PC-3 (cell line): ENCODE results near the gene CCL4. TPM values are rescaled to one million over a fixed set of nuclear protein-coding genes. Genes with fewer than 3 reads are reported as not detected.

Source experiments
- ATAC-seq: fragments of 200-7000 bp; cut with Tn5 transposase; 2 replicates; pipeline ENCODE4 v1.9.1; 2020; ENCODE audit warnings: mild to moderate bottlenecking, moderate library complexity
- BruUV-seq: library from RNA; stranded (reverse); fragments of 400-500 nt; replicated peaks from 2 replicates; lab custom pipeline; 2021; lab: Mats Ljungman, UMichigan
- CTCF ChIA-PET: fragments of 300-600 bp; sonication (Branson Sonifier 250); formaldehyde crosslinking; loops from one replicate; lab custom pipeline; 2022; ENCODE audit warnings: antibody characterized with exemption; lab: Charles Lee
- POLR2A ChIA-PET: fragments of 300-600 bp; sonication (Branson Sonifier 250); formaldehyde crosslinking; loops from one replicate; lab custom pipeline; 2022; ENCODE audit warnings: antibody characterized with exemption; ENCODE audit not compliant: unreplicated experiment; lab: Charles Lee
- DNase-seq: peaks from one replicate; pipeline ENCODE4 v3.0.0-alpha.2; 2015
- H2AFZ ChIP-seq: fragments of 300-600 bp; sonication (generic); 2 replicates; pipeline ENCODE4 v1.6.0; 2016; ENCODE audit warnings: antibody characterized with exemption, low read length
- H3F3A ChIP-seq: fragments of 300-600 bp; sonication (generic); one replicate; pipeline ENCODE4 v1.6.0; 2017; ENCODE audit warnings: antibody characterized with exemption, low read length, control low read depth, mild to moderate bottlenecking; ENCODE audit not compliant: unreplicated experiment
- H3K27ac ChIP-seq: fragments of 300-600 bp; sonication (generic); 2 replicates; pipeline ENCODE4 v1.5.1; 2016; ENCODE audit warnings: mild to moderate bottlenecking, low read length
- H3K27me3 ChIP-seq: fragments of 300-600 bp; sonication (generic); 2 replicates; pipeline ENCODE4 v1.6.1; 2016; ENCODE audit warnings: low read length, mixed read lengths
- H3K36me3 ChIP-seq: fragments of 300-600 bp; sonication (generic); 2 replicates; pipeline ENCODE4 v1.6.1; 2016; ENCODE audit warnings: low read depth, mixed run types, low read length, mixed read lengths
- H3K4me1 ChIP-seq: fragments of 300-600 bp; sonication (generic); 2 replicates; pipeline ENCODE4 v1.5.1; 2016; ENCODE audit warnings: low read length; ENCODE audit not compliant: insufficient read depth
- H3K4me2 ChIP-seq: fragments of 300-600 bp; sonication (generic); 2 replicates; pipeline ENCODE4 v1.6.0; 2016; ENCODE audit warnings: low read length
- H3K4me3 ChIP-seq: fragments of 300-600 bp; sonication (generic); 2 replicates; pipeline ENCODE4 v1.5.1; 2016; ENCODE audit warnings: mild to moderate bottlenecking, low read length, mixed read lengths
- H3K79me2 ChIP-seq: fragments of 300-600 bp; sonication (generic); 2 replicates; pipeline ENCODE4 v1.6.1; 2017; ENCODE audit warnings: low read length, mixed read lengths
- H3K9ac ChIP-seq: fragments of 300-600 bp; sonication (generic); 2 replicates; pipeline ENCODE4 v1.6.0; 2016; ENCODE audit warnings: mild to moderate bottlenecking, low read length
- H3K9me2 ChIP-seq: fragments of 300-600 bp; sonication (generic); replicated peaks from 2 replicates; pipeline ENCODE4 v1.6.1; 2016; ENCODE audit warnings: mixed run types, low read length, mixed read lengths
- H3K9me3 ChIP-seq: fragments of 300-600 bp; sonication (generic); 2 replicates; pipeline ENCODE4 v1.6.1; 2016; ENCODE audit warnings: low read length, mixed read lengths
- H4K20me1 ChIP-seq: fragments of 300-600 bp; sonication (generic); 2 replicates; pipeline ENCODE4 v1.6.1; 2016; ENCODE audit warnings: low read length, mixed read lengths
- EZH2 ChIP-seq: fragments of 300-600 bp; sonication (generic); IDR thresholded peaks from one replicate; pipeline ENCODE4 v1.6.1; 2017; ENCODE audit warnings: antibody characterized with exemption, mild to moderate bottlenecking, low read length; ENCODE audit not compliant: unreplicated experiment
- EZH2phosphoT487 ChIP-seq: fragments of 300-600 bp; sonication (generic); IDR thresholded peaks from 2 replicates; pipeline ENCODE4 v1.6.1; 2018; ENCODE audit warnings: mild to moderate bottlenecking, antibody characterized with exemption, low read length, borderline replicate concordance
- intact Hi-C: fragments of 100-400 bp; cut with micrococcal nuclease; formaldehyde crosslinking; loops from 2 replicates; pipeline ENCODE4 v1.9.0; 2023
- total RNA-seq: library from RNA; depleted of rRNA; stranded (reverse); fragments of >200 nt; gene quantifications from 2 replicates; pipeline ENCODE4 v1.2.3, GENCODE V29; 2014
- TF ChIP-seq, protein P1 (sequence below): fragments of 300-600 bp; sonication (generic); conservative IDR thresholded peaks from 2 replicates; pipeline ENCODE4 v1.5.1; 2017; ENCODE audit warnings: antibody characterized with exemption, low read depth, mild to moderate bottlenecking, low read length

Gene CCL4
- total RNA-seq, 1 experiment from 2014 or later: not detected

DNA sequence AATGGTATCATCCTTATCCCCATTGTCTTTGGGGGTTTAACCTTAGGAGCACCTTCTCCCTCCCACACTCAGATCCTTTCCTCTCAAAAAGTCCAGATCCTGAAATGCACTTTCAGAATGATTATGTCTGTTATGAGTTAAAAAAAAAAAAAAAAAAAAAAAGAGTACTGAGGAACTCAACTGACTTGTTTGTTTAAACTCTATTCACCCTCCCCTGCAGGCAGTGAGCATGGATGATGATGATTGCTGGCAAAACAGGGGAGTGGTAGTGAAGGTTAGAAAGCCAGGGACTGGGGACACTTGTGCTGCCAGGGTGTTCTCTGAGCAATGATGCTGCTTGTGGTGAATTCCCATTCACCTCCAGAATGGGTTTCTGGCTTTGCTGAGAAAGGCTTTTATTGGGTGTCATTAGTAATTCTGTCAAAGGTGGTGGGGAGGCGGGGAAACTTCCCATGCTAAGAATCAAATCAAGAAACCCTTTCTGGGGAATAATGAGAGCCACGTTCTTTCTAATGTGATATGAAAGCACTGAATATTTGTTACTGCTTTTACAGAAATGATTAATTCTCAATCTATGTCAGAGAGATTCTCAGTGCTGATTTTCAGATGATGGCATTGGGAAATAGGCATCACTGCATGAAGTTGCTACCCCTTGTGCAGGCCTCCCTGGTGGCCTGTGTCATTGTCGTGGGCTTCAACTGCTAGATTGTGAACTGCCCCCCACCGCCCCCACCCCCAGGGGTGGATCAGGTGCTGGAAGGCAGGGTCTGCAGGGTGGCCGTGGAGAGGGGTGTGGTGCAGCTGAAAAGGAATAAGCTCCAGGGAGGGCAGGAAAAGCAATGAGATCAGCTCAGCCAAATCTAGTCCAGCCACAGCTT, 14.1 kb downstream of the CCL4 start:
- Histone ChIP-seq H2AFZ (no peak overlapping the region), H3K27me3 (no peaks in the 10 kb centered on the region), H3F3A (no peaks in the 10 kb centered on the region), H3K4me1 (no peaks in the 10 kb centered on the region), H4K20me1 (no peaks in the 10 kb centered on the region), H3K4me2 (no peak overlapping the region), H3K9ac (no peak overlapping the region), H3K9me3 (no peaks in the 10 kb centered on the region), H3K9me2 (no peaks in the 10 kb centered on the region), H3K79me2 (no peaks in the 10 kb centered on the region), H3K36me3 (no peaks in the 10 kb centered on the region), H3K27ac (no peak overlapping the region), H3K4me3 (no peak overlapping the region)
- DNase-seq (no peak), ATAC-seq (no peak)
- BruUV-seq: no TSS peak
- POLR2A ChIA-PET: no interaction called here
- TF ChIP-seq EZH2 (no peak), EZH2phosphoT487 (no peak)
- TF ChIP-seq, protein P1, sequence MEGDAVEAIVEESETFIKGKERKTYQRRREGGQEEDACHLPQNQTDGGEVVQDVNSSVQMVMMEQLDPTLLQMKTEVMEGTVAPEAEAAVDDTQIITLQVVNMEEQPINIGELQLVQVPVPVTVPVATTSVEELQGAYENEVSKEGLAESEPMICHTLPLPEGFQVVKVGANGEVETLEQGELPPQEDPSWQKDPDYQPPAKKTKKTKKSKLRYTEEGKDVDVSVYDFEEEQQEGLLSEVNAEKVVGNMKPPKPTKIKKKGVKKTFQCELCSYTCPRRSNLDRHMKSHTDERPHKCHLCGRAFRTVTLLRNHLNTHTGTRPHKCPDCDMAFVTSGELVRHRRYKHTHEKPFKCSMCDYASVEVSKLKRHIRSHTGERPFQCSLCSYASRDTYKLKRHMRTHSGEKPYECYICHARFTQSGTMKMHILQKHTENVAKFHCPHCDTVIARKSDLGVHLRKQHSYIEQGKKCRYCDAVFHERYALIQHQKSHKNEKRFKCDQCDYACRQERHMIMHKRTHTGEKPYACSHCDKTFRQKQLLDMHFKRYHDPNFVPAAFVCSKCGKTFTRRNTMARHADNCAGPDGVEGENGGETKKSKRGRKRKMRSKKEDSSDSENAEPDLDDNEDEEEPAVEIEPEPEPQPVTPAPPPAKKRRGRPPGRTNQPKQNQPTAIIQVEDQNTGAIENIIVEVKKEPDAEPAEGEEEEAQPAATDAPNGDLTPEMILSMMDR: no peak
- intact Hi-C loops: no loop called here
- CTCF ChIA-PET: no interaction called here

DNA sequence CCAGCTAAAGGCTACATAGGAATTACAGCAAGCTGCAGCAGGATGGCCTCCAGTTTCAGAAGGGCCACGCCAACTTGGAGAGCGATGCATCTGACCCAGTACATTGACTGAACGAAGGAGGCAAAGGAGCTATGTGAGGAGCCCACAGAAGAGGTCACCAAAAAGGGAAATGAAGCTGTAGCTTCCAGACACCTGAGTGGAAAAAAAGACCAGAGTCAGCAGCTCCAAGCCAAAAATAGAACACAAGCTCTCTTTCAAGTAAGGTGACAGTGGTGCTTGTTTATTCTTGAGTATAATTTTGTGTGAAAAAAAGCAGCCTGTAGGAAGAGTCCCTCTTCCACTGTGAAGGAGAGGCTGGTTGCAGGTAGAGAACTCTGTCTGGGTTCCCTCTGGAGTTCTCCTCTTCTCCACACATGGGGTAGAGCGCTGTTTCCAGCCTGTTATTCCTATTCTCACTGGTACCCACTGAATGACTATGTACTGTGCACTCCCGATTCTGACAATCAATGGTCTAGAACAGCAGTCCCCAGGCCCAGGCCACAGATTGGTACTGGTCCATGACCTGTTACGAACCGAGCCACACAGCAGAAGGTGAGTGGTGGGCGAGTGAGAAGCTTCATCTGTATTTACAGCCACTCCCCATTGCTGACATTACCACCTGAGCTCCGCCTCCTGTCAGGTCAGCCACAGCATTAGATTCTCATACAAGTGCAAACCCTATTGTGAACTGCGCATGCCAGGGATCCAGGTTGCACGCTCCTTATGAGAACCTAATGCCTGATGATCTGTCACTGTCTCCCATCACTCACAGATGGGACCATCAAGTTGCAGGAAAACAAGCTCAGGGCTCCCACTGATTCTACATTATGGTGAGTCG, 15.1 kb downstream of the CCL4 start:
- H3K9me3 ChIP-seq: no peaks in the 10 kb centered on the region
- intact Hi-C loops: no loop called here
- BruUV-seq: no TSS peak
- H3K4me2 ChIP-seq: no peak overlapping the region
- H3K4me1 ChIP-seq: no peaks in the 10 kb centered on the region
- H3K9me2 ChIP-seq: no peaks in the 10 kb centered on the region
- TF ChIP-seq EZH2 (no peak), EZH2phosphoT487 (no peak)
- TF ChIP-seq, protein P1: no peak
- DNase-seq (no peak), ATAC-seq (no peak)
- H3K9ac ChIP-seq: no peak overlapping the region
- no peaks in the 10 kb centered on the region for H3F3A ChIP-seq
- no peak overlapping the region for H3K4me3 ChIP-seq
- H3K79me2 ChIP-seq: no peaks in the 10 kb centered on the region
- ChIA-PET POLR2A (no interaction called here), CTCF (no interaction called here)
- no peaks in the 10 kb centered on the region for H3K27me3 ChIP-seq
- H3K36me3 ChIP-seq: no peaks in the 10 kb centered on the region
- H3K27ac ChIP-seq: no peak overlapping the region
- no peak overlapping the region for H2AFZ ChIP-seq
- H4K20me1 ChIP-seq: no peaks in the 10 kb centered on the region
